BE2C (cell line): Measurements from ENCODE around the gene EPHA6.
"Not testable (repeated sequence)": the region's sequence is repeated elsewhere in the genome, so short reads cannot be mapped to it uniquely, and the experiment has no call there.

Experiments used
- DNase-seq: peaks from one replicate; pipeline ENCODE4 v3.0.0-alpha.2; 2020
- H3K27me3 ChIP-seq: fragments of 250-450 bp; sonication (Bioruptor Pico); 2 replicates; pipeline ENCODE4 v1.5.1; 2020; ENCODE audit warnings: mild to moderate bottlenecking
- H3K36me3 ChIP-seq: fragments of 250-450 bp; sonication (Bioruptor Pico); 2 replicates; pipeline ENCODE4 v1.5.1; 2020; ENCODE audit warnings: mild to moderate bottlenecking
- H3K4me1 ChIP-seq: fragments of 250-450 bp; sonication (Bioruptor Pico); 2 replicates; pipeline ENCODE4 v1.5.1; 2020
- H3K4me3 ChIP-seq: 2 replicates; pipeline ENCODE4 v1.5.1; 2011; ENCODE audit warnings: low read depth, low read length
- H3K9me3 ChIP-seq: fragments of 250-450 bp; sonication (Bioruptor Pico); 2 replicates; pipeline ENCODE4 v1.5.1; 2020
- CTCF ChIP-seq: IDR thresholded peaks from 2 replicates; pipeline ENCODE4 v1.5.1; 2012; ENCODE audit warnings: mild to moderate bottlenecking, low read depth, low read length

The EPHA6 gene

GRCh38 chr3:97464035-97464434, 649.6 kb downstream of the EPHA6 start:
- Histone ChIP-seq H3K27me3 (no peaks in the 10 kb centered on the region), H3K4me1 (no peaks in the 10 kb centered on the region), H3K36me3 (no peaks in the 10 kb centered on the region), H3K4me3 (no peak overlapping the region), H3K9me3 (no peaks in the 10 kb centered on the region)
- no peak for DNase-seq
- no peak for TF ChIP-seq CTCF

- no peaks in the 10 kb centered on the region for H3K4me1 ChIP-seq
- no peak for DNase-seq
- H3K9me3 ChIP-seq = no peaks in the 10 kb centered on the region
- no peak for TF ChIP-seq CTCF
- H3K36me3 ChIP-seq = no peaks in the 10 kb centered on the region
- H3K4me3 ChIP-seq = no peak overlapping the region
- H3K27me3 ChIP-seq = no peaks in the 10 kb centered on the region
Observed at GRCh38 chr3:97470481-97470880, 656.1 kb downstream of the EPHA6 start.

GRCh38 chr3:97479740-97480139, 665.3 kb downstream of the EPHA6 start:
- TF ChIP-seq CTCF = no peak
- H3K9me3 ChIP-seq = no peaks in the 10 kb centered on the region
- H3K27me3 ChIP-seq = no peaks in the 10 kb centered on the region
- H3K4me3 ChIP-seq = no peak overlapping the region
- H3K4me1 ChIP-seq = no peaks in the 10 kb centered on the region
- no peaks in the 10 kb centered on the region for H3K36me3 ChIP-seq
- DNase-seq = no peak

- not testable (repeated sequence) for H3K4me1 ChIP-seq, H3K27me3 ChIP-seq, H3K4me3 ChIP-seq, DNase-seq, H3K9me3 ChIP-seq, H3K36me3 ChIP-seq
Observed at GRCh38 chr3:97480696-97481289, 666.4 kb downstream of the EPHA6 start.

- Histone ChIP-seq H3K27me3 (no peaks in the 10 kb centered on the region), H3K4me1 (peaks cover 8% of the 10 kb centered on the region), H3K9me3 (no peaks in the 10 kb centered on the region), H3K4me3 (no peak overlapping the region), H3K36me3 (no peaks in the 10 kb centered on the region)
- DNase-seq = no peak
- no peak for TF ChIP-seq CTCF
Observed at GRCh38 chr3:97481416-97481815, 667.0 kb downstream of the EPHA6 start.

GRCh38 chr3:97485206-97485605, 670.8 kb downstream of the EPHA6 start:
- TF ChIP-seq CTCF = no peak
- Histone ChIP-seq H3K36me3 (no peaks in the 10 kb centered on the region), H3K4me3 (no peak overlapping the region), H3K27me3 (no peaks in the 10 kb centered on the region), H3K9me3 (no peaks in the 10 kb centered on the region), H3K4me1 (peaks cover 16% of the 10 kb centered on the region)
- DNase-seq = no peak

- H3K4me1 ChIP-seq = peaks cover 16% of the 10 kb centered on the region
- no peak overlapping the region for H3K4me3 ChIP-seq
- no peaks in the 10 kb centered on the region for H3K36me3 ChIP-seq
- H3K27me3 ChIP-seq = no peaks in the 10 kb centered on the region
- TF ChIP-seq CTCF = no peak
- H3K9me3 ChIP-seq = no peaks in the 10 kb centered on the region
- DNase-seq = no peak
Observed at GRCh38 chr3:97487587-97487986, 673.2 kb downstream of the EPHA6 start.
